Measurements from ENCODE around the gene TUFT1. TPM values are rescaled to one million over a fixed set of nuclear protein-coding genes. Genes with fewer than 3 reads are reported as not detected.
A peak's percentile ranks its signal among the peaks of the same experiment; 100 is the strongest.

TUFT1 gene
- total and polyA plus RNA-seq, 2 of the 8 experiments (the other 6 are each of a cell fraction or from before 2014, with no cell fraction given): 7.3 to 10.4 TPM

DNA sequence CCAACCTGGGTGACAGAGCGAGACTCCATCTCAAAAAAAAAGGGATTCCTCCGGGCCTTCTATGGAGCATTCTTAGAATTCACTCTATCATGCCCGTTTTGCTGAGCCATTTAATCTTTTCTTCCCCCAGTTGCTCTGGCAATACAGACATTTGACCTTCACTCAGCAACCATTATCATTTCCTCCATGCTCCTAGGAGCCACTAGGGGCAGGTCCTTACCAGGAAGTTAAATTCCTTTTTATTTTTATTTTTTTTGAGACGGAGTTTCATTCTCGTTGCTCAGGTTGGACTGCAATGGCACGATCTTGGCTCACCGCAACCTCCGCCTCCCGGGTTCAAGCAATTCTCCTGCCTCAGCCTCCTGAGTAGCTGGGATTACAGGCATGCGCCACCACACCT, 38.6 kb upstream of the TUFT1 start:
- Histone ChIP-seq H4K8ac (ENCODE audit: extremely low read depth, insufficient read depth, low read length) (no peak overlapping the region), H3K27ac (ENCODE audit: low read depth, low read length) (no peak overlapping the region), H2BK120ac (replicated peaks; ENCODE audit: low read depth, low read length) (no peak overlapping the region), H3K56ac (replicated peaks; ENCODE audit: insufficient read length, low read depth, low read length) (no peak overlapping the region), H3K18ac (ENCODE audit: extremely low read depth, low read length) (no peak overlapping the region), H4K20me1 (replicated peaks in 1 of 2; ENCODE audit: control insufficient read depth in 1 of 2, insufficient read depth in 2 of 2, low read length in 2 of 2) (no peaks in the 10 kb centered on the region), H3K4me2 (ENCODE audit: insufficient read depth in 1 of 2, low read depth in 2 of 2, low read length in 2 of 2) (no peak overlapping the region), H2BK5ac (ENCODE audit: low read depth, low read length) (no peak overlapping the region), H3K79me1 (ENCODE audit: low read depth, low read length) (no peaks in the 10 kb centered on the region), H4K91ac (replicated peaks; ENCODE audit: insufficient read length, low read length) (no peak overlapping the region), H3K36me3 (ENCODE audit: control insufficient read depth in 2 of 4, insufficient read depth in 4 of 4, low read length in 3 of 4) (no peaks in the 10 kb centered on the region), H2BK15ac (ENCODE audit: low read length) (no peak overlapping the region), H2BK20ac (ENCODE audit: low read length) (no peak overlapping the region), H3K79me2 (ENCODE audit: control insufficient read depth in 1 of 2, insufficient read depth in 2 of 2, low read length in 2 of 2) (no peaks in the 10 kb centered on the region), H3K23ac (ENCODE audit: insufficient read length) (no peak overlapping the region), H3K23me2 (ENCODE audit: low read depth, low read length) (no peaks in the 10 kb centered on the region), H3K9ac (replicated peaks in 1 of 4; ENCODE audit: extremely low read depth in 1 of 4, low read depth in 3 of 4, low read length in 3 of 4) (no peak overlapping the region), H3K4ac (replicated peaks; ENCODE audit: insufficient read length, low read depth, low read length) (no peak overlapping the region), H4K5ac (ENCODE audit: insufficient read length, low read depth, low read length) (no peak overlapping the region), H3K4me3 (ENCODE audit: extremely low read depth in 1 of 4, insufficient read depth in 2 of 4, low read depth in 3 of 4, low read length in 4 of 4) (no peak overlapping the region), H3K9me3 (ENCODE audit: insufficient read depth in 2 of 2, low read depth in 1 of 2, low read length in 1 of 2) (no peaks in the 10 kb centered on the region), H2AFZ (ENCODE audit: low read length) (0 out of 2 replicates have a peak overlapping the region, but pooled peaks have one; percentile 53), H3K14ac (ENCODE audit: insufficient read length) (no peak overlapping the region), H3K4me1 (replicated peaks in 1 of 4; ENCODE audit: control insufficient read depth in 3 of 4, insufficient read depth in 4 of 4, low read length in 3 of 4) (no peaks in the 10 kb centered on the region), H2BK12ac (ENCODE audit: low read depth, low read length) (no peak overlapping the region), H2AK5ac (ENCODE audit: low read depth, low read length) (no peak overlapping the region), H3K27me3 (replicated peaks in 1 of 4; ENCODE audit: control insufficient read depth in 3 of 4, extremely low read depth in 1 of 4, insufficient read depth in 3 of 4, low read length in 3 of 4) (no peaks in the 10 kb centered on the region)
- no peak for FAIRE-seq
- CTCF ChIA-PET (ENCODE audit: partially characterized antibody): interaction anchor here (1.0 to 2.2 kb wide), 7 partner anchors 8 to 57 kb away, joined by 3 to 8 read pairs (median 3); no protein-coding TSS in a partner anchor
- 84% methylated on average over 10 of the region's 10 CpGs; no CpG with 5 or more reads in 1 of the 2 experiments for WGBS, 2 experiments (ENCODE audit: extremely low coverage in 1 of 2, insufficient coverage in 1 of 2, insufficient read length in 1 of 2, insufficient replicate concordance in 2 of 2, low coverage in 1 of 2, low lambda C conversion rate in 2 of 2, missing lambda C conversion rate in 1 of 2)
- POLR2A ChIA-PET (ENCODE audit: partially characterized antibody): interaction anchor here (4.6 kb wide), 1 partner anchor 12 kb away, joined by 34 read pairs; the partner anchor contains the start of gene CGN
- DNase-seq (ENCODE audit: low read depth in 1 of 2, low spot score in 2 of 2): no peak
- TF ChIP-seq RFX5 (IDR thresholded peaks at IDR 0.05; ENCODE audit: borderline replicate concordance, low read depth, low read length) (no peak), KDM5A (IDR thresholded peaks at IDR 0.05; ENCODE audit: low read length) (no peak), PHF8 (conservative IDR thresholded peaks at IDR 0.05; ENCODE audit: low read depth, low read length) (no peak), RAD21 (IDR thresholded peaks at IDR 0.05 in 1 of 2, conservative IDR thresholded peaks at IDR 0.05 in 1 of 2; ENCODE audit: low read depth in 2 of 2, low read length in 2 of 2) (peak; percentile 1 to 40; a peak in 2 of 4 replicates), TBP (IDR thresholded peaks at IDR 0.05; ENCODE audit: low read depth, low read length) (no peak), JUND (IDR thresholded peaks at IDR 0.05; ENCODE audit: low read length) (no peak), YY1 (IDR thresholded peaks at IDR 0.05; ENCODE audit: low read depth, low read length) (0 out of 2 replicates have a peak, but pooled peaks have one; percentile 31), SP4 (IDR thresholded peaks at IDR 0.05; ENCODE audit: low read length) (no peak), FOSL1 (IDR thresholded peaks at IDR 0.05; ENCODE audit: insufficient read depth, low read depth, low read length) (no peak), SIN3A (conservative IDR thresholded peaks at IDR 0.05 in 1 of 2, IDR thresholded peaks at IDR 0.05 in 1 of 2; ENCODE audit: low read depth in 1 of 2, low read length in 2 of 2) (no peak), MAFK (IDR thresholded peaks at IDR 0.05; ENCODE audit: low read depth, low read length) (no peak), SP2 (IDR thresholded peaks at IDR 0.05; ENCODE audit: low read length) (no peak)
- TF ChIP-seq, protein P1, sequence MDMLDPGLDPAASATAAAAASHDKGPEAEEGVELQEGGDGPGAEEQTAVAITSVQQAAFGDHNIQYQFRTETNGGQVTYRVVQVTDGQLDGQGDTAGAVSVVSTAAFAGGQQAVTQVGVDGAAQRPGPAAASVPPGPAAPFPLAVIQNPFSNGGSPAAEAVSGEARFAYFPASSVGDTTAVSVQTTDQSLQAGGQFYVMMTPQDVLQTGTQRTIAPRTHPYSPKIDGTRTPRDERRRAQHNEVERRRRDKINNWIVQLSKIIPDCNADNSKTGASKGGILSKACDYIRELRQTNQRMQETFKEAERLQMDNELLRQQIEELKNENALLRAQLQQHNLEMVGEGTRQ (IDR thresholded peaks at IDR 0.05; ENCODE audit: low read length): no peak
